Endometrial microvascular endothelial cells (primary cell): ENCODE data around the gene EDEM1. TPM values are rescaled to one million over a fixed set of nuclear protein-coding genes. Genes with fewer than 3 reads are reported as not detected.

Source experiments
- in situ Hi-C: cut with HindIII; loops from 2 replicates; pipeline ENCODE4 v1.10.0; 2017; ENCODE audit warnings: low sequenced_read_pairs, low pct_unique_long_range_greater_than_20kb; ENCODE audit errors: inconsistent ontology term
- total RNA-seq: library from RNA; depleted of rRNA; stranded (reverse); fragments of >200 nt; gene quantifications from one replicate; pipeline ENCODE4 v1.2.3, GENCODE V29; 2015; ENCODE audit errors: inconsistent ontology term

Gene EDEM1
- total RNA-seq, 1 donor from 2014 or later = 36.9 TPM

GRCh38 chr3:5195605-5196004 is 8.1 kb downstream of the EDEM1 start:
- in situ Hi-C loops = no loop called here

- in situ Hi-C loops = no loop called here
These were observed 9.5 kb downstream of the EDEM1 start for GRCh38 chr3:5197022-5197421.

DNA sequence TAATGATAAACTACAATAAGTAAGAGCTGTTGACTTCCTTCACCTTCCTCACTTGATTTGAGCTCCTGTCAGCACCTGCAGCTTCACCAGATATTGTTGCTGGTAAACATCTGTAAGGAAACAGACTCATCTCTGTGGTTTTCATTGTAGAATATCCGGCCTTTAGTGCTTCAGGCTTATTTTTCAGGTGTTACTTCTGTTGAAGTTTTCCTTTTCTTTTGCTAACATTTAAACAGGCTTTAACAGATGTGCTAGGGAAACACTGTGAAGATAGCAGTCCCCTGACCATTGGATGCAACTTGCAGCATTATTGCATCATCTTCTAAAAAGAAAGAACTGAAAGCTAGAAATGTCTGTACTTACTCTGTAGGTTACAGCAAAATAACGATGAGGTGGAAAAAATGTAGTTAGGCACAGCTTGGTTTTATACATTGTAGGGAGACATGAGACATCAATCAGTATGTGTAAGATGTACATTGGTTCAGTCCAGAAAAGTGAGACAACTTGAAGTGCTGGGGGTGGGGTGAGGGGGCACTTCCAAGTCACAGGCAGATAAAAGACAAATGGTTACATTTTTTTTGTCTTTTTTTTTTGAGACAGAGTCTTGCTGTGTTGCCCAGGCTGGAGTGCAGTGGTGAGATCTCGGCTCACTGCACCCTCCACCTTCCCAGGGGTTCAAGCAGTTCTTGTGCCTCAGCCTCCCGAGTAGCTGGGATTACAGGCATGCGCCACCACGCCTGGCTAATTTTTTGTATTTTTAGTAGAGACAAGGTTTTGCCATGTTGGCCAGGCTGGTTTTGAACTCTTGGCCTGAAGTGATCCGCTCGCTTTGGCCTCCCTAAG is 10.2 kb downstream of the EDEM1 start:
- in situ Hi-C loops = no loop called here

- in situ Hi-C loops = no loop called here
These were observed 10.8 kb downstream of the EDEM1 start for GRCh38 chr3:5198313-5198677.

DNA sequence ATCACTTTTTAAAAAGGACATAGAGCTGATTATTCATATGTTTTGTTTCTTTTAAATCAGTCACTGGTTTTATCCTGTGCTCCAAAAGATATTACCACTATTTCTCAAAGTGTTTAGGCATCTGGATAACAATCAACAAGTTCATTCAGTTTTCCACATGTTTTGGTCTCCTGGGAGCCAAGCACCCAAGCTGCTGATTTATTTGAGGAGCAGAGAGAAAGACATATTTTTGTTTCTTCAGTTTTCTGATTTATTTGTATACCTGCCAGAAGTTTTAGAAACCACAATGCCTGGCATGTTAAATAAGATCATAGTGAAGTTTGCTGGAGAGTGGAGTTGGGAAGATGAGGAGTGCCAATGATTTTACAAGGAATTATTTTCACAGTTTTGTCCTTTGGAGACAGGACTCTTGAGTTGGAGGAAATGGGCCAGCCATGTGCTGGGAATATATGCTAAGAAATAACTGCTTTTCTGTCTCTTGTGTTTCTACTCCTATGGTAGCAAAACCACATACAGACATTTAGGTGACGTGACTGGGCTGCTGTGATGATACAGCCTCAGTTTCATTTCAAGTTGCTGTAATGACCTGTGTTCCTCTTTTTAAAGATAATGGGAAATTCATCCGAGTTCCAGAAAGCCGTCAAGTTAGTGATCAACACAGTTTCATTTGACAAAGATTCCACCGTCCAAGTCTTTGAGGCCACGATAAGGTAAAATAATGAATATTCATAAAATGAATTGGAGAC is 11.7 kb downstream of the EDEM1 start:
- in situ Hi-C loops = no loop called here

DNA sequence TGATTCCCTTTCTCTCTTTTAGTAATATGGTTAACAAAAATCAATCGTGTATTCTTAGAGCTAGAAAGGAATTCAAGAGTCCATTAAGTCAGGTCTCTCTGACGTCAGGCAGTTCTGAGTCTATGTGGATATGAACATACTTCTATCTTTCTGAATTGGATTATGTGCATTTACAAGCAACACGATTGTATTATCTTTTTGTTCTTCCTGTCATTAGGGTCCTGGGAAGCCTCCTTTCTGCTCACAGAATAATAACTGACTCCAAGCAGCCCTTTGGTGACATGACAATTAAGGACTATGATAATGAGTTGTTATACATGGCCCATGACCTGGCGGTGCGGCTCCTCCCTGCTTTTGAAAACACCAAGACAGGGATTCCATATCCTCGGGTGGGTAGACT is 14.0 kb downstream of the EDEM1 start:
- in situ Hi-C loops = no loop called here

DNA sequence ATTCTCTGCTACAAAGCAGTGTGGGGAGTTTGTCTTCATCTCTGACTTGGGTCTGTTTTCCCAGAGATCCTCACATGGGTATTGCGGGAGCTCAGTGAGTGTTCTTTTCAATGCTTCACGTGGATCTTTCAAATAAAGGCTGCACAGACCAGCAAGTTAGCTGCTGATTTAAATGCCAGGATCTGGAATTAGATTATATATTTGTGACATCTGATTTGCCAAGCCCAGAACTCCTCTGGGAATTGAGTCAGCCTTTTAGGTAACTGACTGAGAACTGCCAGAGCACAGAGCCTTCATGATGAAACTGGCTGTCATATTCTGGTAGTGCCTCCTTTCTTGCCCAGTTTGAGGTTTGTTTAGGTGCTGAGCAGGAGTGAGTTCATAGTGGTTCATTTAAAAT is 14.7 kb downstream of the EDEM1 start:
- in situ Hi-C loops = no loop called here

GRCh38 chr3:5205165-5205941 is 17.8 kb downstream of the EDEM1 start:
- in situ Hi-C loops = no loop called here

DNA sequence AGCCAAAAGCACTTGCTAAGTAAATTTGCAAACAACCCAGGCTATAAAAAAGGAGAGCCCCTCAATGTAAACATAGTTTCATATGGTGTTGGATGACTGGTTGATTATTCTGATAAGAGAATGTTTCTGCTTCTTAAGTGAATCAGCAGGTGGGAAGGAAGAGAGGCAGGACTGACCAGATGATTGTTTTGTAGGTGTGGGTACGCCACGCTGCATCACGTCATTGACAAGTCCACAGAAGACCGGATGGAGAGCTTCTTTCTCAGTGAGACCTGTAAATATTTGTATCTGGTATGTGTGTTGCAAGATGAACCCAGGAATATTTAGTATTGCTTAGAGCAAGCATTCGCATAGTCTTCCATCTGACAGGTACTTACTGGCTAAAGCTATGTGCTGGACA is 23.4 kb downstream of the EDEM1 start:
- in situ Hi-C loops = no loop called here

- in situ Hi-C loops = no loop called here
These were observed 25.4 kb downstream of the EDEM1 start for GRCh38 chr3:5212628-5213573.

GRCh38 chr3:5213574-5213966 is 26.1 kb downstream of the EDEM1 start:
- in situ Hi-C loops = no loop called here

DNA sequence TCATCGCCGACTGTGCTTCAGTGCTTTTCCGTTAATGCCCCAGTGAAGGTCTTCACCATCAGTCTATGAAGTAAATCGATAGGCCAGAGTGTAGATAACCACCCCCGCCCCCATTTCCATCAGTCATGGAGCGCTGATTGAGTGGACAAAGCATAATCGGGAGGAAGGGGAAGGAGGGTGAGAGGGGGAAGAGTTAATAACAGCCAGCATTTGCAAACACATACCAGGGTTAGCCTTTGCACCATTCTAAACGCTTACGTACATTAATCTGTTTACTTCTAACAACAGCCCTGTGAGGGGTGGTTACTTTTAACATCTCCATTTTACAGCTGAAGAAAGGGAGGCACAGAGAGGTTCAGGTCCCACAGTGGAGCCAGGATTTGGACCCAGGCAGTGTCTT is 26.8 kb downstream of the EDEM1 start:
- in situ Hi-C loops = no loop called here

DNA sequence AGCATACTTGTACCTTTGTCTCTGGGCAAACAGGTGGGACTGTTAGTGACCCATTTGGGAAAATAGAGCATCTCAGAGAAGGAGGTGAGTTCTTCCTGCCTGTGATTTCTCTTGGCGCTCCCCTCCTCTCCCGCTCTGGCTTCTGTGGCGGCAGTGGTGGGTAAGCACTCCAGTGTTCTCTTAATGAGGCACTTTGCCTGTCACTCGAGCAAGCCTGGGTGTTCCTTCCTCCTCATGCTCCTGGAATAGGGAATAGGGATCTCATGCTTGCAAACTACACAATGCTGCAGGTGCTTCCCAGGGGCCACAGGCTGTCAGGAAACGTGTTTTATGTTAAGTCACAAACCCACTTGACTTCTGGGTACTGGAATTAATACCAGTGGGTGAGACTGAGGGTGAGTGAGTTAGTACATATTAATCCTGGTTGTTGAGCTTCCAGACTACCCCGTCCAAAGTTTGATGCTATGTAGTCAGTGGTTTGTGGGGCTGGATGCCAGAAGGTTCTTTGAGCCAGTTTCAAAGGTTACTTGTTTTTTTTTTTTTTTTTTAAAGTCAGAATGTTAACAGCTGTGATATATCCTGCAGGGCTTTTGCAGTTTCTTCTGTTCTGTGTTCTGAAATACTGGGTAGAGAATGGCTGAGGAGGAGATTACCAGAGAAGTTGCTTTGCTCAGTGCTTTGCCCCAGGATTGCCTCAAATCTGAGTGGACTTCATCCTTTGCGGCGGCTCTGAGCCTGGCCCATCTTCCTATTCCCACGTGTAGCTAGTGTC is 30.5 kb downstream of the EDEM1 start:
- in situ Hi-C loops = no loop called here

- in situ Hi-C loops = no loop called here
These were observed 31.3 kb downstream of the EDEM1 start for GRCh38 chr3:5218815-5219214.

DNA sequence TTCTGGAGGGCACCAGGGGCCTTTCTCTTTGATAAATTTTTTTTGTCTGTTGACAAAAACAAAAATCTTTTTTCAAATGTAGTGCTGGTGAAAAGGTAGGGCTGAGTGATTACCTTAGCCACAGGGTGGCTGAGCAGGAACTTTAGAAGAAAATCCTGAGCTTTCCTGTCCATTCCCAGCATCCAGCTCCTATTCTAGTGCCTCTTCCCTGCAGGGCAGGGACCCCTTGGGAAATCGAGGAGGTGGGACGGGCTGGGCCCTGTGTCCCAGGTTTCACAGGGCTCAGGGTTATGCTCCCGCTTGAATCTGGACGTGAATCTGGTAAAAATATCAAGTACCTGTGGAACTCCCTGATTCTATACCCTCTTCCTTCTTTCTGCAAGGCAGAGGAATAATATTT is 31.7 kb downstream of the EDEM1 start:
- in situ Hi-C loops = no loop called here

DNA sequence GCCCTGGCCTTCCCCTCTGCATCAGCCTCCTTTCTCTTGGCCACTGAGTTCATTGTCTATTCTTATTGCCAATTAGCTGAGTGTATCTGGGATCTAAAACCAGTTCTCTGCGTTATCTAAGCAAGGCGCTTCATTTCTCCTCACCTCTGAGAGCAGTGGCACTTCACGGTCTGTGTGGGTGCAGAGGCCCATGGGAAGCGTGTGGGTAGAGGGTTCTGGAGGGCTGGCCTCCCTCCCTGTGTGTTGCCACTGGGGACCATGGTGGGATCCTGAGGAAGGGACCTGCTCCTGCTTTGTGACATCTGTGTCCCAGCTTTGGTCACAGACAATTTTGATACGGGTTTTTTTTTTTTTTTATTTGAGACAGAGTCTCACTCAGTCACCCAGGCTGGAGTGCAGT is 32.7 kb downstream of the EDEM1 start:
- in situ Hi-C loops = no loop called here

DNA sequence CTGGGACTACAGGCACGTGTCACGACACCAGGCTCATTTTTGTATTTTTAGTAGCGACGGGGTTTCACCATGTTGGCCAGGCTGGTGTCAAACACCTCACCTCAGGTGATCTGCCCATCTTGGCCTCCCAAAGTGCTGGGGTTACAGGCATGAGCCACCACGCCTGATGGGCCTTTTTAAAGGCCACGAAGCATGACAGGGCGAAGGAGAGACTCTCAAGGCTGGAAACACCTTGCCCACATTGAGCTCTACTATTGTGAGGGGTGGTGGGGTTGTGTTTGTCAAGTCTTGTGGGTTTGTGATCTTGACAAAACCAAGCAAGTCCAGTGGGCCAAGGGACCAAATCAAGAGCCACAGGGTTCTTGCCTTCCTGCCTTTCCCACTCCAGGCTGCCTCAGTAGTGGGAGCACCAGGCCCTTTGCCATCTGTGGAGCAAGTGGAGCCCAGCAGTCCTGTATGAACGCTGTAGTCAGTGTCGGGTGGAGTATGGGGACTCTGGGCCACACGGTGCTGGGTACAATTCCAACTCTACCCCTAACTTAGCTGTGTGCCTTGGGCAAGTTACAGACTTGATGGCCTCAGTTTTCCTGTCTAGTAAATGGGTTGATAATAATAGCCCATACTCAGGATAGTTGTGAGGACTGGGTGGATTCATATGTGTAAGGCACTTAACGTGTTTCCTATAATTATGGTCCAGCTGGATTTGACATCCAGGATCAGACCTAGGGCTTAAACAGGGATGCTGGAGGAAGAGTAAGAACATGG is 33.3 kb downstream of the EDEM1 start:
- in situ Hi-C loops = no loop called here
